HL-60 (cell line): ENCODE data around the gene GMDS.

Experiments
- DNase-seq, 2 experiments: peaks; one replicate each; pipeline ENCODE4 v3.0.0-alpha.2; 2010 to 2020; ENCODE audit warnings: low read depth in 1 of 2, low spot score in 1 of 2
- H3K27ac ChIP-seq: fragments of 250-450 bp; sonication (Bioruptor Pico); replicated peaks from 2 replicates; pipeline ENCODE4 v1.5.1; 2020; ENCODE audit warnings: mild to moderate bottlenecking, moderate library complexity
- H3K27me3 ChIP-seq: fragments of 250-450 bp; sonication (Bioruptor Pico); 2 replicates; pipeline ENCODE4 v1.5.1; 2021; ENCODE audit warnings: mild to moderate bottlenecking, moderate library complexity; ENCODE audit not compliant: insufficient read depth, poor library complexity, severe bottlenecking
- H3K4me3 ChIP-seq: replicated peaks from 2 replicates; pipeline ENCODE4 v1.5.1; 2011; ENCODE audit warnings: mild to moderate bottlenecking, control low read depth, low read length; ENCODE audit not compliant: insufficient read depth
- GABPA ChIP-seq: IDR thresholded peaks from 2 replicates; pipeline ENCODE4 v1.6.1; 2012; ENCODE audit warnings: low read depth
- POLR2AphosphoS5 ChIP-seq: IDR thresholded peaks from 2 replicates; pipeline ENCODE4 v1.6.1; 2012; ENCODE audit warnings: low read depth
- REST ChIP-seq: IDR thresholded peaks from 2 replicates; pipeline ENCODE4 v1.6.1; 2012; ENCODE audit warnings: low read depth; ENCODE audit not compliant: insufficient replicate concordance
- SPI1 ChIP-seq: IDR thresholded peaks from 2 replicates; pipeline ENCODE4 v1.6.1; 2012; ENCODE audit warnings: low read depth, mild to moderate bottlenecking, borderline replicate concordance
- TF ChIP-seq, protein P1 (sequence below): IDR thresholded peaks from one replicate; pipeline ENCODE4 v1.5.1; 2011; ENCODE audit warnings: low read length, control low read depth, inconsistent platforms; ENCODE audit not compliant: insufficient read depth

Gene GMDS

GRCh38 chr6:1809291-1809988 lies 436.0 kb downstream of the GMDS start:
- no peaks in the 10 kb centered on the region for H3K27me3 ChIP-seq
- TF ChIP-seq SPI1 (no peak), GABPA (no peak), POLR2AphosphoS5 (no peak), REST (no peak)
- TF ChIP-seq, protein P1, sequence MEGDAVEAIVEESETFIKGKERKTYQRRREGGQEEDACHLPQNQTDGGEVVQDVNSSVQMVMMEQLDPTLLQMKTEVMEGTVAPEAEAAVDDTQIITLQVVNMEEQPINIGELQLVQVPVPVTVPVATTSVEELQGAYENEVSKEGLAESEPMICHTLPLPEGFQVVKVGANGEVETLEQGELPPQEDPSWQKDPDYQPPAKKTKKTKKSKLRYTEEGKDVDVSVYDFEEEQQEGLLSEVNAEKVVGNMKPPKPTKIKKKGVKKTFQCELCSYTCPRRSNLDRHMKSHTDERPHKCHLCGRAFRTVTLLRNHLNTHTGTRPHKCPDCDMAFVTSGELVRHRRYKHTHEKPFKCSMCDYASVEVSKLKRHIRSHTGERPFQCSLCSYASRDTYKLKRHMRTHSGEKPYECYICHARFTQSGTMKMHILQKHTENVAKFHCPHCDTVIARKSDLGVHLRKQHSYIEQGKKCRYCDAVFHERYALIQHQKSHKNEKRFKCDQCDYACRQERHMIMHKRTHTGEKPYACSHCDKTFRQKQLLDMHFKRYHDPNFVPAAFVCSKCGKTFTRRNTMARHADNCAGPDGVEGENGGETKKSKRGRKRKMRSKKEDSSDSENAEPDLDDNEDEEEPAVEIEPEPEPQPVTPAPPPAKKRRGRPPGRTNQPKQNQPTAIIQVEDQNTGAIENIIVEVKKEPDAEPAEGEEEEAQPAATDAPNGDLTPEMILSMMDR: no peak
- no peak overlapping the region for H3K27ac ChIP-seq
- no peak overlapping the region for H3K4me3 ChIP-seq
- no peak for DNase-seq

DNA sequence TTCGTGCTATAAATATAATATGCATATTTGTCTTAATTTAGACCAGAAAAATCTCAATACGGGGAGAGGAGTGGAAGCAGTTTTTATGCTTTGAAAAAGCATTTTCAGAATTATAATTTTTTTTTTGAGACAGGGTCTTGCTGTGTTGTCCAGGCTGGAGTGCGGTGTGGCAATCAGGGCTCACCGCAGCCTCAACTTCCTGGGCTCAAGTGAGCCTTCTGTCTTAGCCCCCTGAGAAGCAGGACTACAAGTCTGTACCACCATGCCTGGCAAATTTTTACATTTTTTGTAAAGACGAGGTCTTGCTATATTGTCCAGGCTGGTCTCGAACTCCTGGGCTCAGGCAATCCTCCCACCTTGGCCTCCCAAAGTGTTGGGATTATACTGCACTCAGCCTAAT lies 438.5 kb downstream of the GMDS start:
- Histone ChIP-seq H3K27ac (no peak overlapping the region), H3K27me3 (no peaks in the 10 kb centered on the region), H3K4me3 (no peak overlapping the region)
- DNase-seq: no peak
- TF ChIP-seq SPI1: no peak
- TF ChIP-seq, protein P1: no peak
- TF ChIP-seq POLR2AphosphoS5: no peak
- TF ChIP-seq GABPA: no peak
- no peak for TF ChIP-seq REST

DNA sequence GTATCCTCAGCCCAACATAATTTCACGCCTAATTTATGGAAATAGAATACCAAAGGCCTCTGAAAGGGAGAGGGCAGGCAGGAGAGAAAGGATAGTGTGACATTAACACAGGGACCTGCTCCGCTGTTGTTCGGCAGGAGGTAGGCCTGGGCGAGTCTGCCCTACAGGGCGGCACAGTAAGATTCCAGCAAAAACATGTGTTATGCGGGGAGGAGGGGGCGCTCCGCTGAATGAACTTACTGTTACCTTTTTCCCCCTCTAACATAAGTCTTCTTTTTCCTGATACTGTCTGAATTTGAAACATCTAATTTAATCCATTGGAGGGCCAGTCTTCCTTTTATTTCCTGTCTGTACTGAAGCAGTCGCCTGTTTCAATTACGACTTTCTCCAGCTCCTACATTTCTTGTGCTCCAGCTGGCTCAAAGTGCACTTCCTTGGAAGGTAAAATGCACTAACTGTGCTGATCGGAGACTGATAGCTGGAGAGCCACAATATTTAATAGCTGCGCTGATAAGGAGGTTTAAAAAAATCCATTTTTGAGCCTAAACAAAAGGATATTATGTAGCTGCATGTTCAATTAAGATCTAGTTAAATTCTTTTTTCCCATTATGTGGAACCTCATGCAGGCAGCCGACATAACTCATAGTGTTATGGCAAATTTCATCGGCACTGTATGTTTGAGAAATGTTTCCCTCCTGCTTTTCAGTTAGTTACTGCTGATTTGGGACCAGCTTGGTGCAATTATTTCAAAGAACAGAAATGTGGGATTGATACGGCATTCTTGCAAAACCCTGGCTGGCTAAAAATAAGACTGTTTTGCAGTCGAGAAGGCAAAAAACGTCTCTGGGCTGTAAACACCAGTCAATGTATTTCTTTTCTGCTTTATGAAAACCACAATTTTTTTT lies 442.7 kb downstream of the GMDS start:
- no peak for TF ChIP-seq GABPA
- no peak for TF ChIP-seq SPI1
- no peak for TF ChIP-seq REST
- TF ChIP-seq, protein P1: no peak
- no peak for TF ChIP-seq POLR2AphosphoS5
- Histone ChIP-seq H3K27me3 (no peaks in the 10 kb centered on the region), H3K4me3 (no peak overlapping the region), H3K27ac (no peak overlapping the region)
- no peak for DNase-seq
